Vein endothelial cell (primary cell): Measurements from ENCODE around the gene TSEN54. TPM values are rescaled to one million over a fixed set of nuclear protein-coding genes. Genes with fewer than 3 reads are reported as not detected.

Experiments
- total RNA-seq: library from RNA; depleted of rRNA; stranded (reverse); fragments of >200 nt; gene quantifications from 2 replicates; pipeline ENCODE4 v1.2.3, GENCODE V29; 2012

Gene TSEN54
- total RNA-seq: 9.8 and 10.0 TPM in 2 replicates

DNA sequence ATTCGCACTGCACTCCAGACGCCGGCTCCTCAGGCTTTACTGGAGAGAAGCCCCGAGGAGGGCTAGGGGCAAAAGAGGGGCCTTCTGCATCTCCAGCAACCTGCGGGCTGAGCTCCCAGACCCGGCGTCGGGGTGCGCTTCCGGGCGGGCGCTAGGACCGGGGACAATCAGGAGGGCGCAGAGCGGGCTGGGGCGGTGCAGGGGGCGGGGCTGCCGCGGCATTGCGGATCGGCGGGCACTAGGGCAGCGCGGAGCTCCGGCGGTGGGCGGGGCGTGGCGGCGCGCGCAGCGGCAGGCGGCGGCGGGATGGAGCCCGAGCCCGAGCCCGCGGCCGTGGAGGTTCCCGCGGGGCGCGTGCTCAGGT, at the start of gene TSEN54:
TSS of gene TSEN54 (plus strand) at position 274 of the 364 bp plus-strand sequence. CDS start at position 307, 33 bp downstream.

DNA sequence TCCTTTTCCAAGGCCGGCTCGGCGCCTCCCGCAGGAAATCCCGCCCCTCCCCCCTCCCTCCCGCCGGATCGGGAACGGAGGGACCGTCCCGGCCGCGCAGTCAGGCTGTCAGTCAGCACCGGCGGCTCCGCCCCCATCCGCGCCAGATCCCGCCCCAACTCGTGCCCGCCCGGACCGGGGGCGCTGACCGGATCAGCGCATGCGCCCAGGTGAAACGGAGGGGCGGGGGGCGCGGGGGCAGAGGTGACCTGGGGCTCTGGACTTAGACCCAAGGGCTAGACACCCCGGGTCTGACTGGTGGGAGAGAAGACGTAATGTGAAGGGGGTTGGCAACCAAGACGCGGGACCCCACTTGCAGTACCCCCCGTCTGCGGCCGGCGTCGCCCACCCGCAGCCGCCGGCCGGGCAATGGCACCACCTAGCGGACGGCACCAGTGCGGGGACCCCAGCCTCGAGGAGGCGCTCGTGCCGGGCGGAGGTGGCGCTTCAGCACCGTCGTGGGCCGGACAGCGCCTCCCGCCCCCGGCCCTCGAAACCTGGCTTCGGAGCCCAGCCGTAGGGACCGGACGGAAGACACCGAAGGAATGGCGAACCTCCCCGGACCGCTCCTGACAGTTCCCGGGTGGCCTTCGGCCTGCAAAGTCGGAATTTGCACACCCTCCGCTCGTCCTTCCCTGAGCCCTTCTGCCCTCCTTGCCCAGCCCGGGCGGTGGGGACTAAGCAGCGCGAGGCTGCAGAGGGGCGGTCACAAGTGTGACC, 653 bp upstream of the TSEN54 start, which contains the start of gene CASKIN2:
TSS of gene CASKIN2 (minus strand) at position 42 of the 759 bp plus-strand sequence. CDS start 1,733 bp downstream, outside the sequence.

DNA sequence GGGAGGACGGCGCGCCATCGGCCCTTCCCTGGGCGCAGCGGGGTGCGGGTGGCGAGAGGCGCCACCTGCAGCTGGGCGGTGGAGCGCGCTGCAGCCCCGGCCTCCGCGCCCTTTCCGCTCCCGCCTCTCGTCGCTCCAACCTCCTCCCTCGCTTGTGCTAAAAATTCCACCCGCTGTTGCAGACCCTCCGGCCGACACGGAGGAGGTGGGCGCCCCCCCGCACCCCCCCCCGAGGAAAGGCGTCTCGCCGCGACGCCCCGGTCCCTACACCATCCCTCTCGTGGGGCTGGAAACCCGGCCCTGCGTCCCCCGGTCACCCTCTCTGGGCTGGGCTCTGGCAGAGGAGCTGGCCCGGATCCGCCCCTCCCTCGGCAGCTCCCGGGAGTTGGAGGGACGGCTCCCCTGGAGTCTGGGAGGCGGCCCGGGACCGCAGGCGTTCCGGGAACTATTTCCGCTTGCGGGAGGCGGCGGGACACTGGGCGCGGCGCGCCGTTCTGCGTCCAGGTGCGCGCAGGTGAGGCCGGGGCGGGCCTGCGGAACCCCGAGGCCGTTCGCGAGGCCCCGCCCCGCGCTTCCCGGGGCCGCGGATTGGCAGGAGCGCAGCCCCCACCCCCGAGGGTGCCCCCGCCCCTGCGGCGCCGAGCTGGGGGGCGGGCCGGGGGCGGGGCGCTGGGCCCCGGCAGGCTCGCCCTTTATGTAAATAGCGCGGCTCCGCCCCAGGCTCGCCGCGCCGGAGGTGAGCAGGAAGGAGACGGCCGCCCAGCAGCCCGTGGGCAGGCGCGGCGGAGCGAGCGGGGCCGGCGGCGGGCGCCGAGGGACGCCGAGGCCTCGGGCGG, 8.9 kb downstream of the TSEN54 start, which contains the start of gene LLGL2:
TSS of gene LLGL2 (plus strand) at position 728 of the 836 bp plus-strand sequence. CDS start 17,730 bp downstream, outside the sequence.

Other genes with a start within 250 kb of the TSEN54 start
- 11.6 and 13.7 TPM in 2 replicates for gene MIF4GD, start 245.3 kb upstream of the TSEN54 start, total RNA-seq
- 10.1 and 13.5 TPM in 2 replicates for gene SLC25A19, start 227.1 kb upstream of the TSEN54 start, total RNA-seq
- 105 and 113 TPM in 2 replicates for gene GRB2, start 110.8 kb upstream of the TSEN54 start, total RNA-seq
- gene TMEM94, start 59.9 kb upstream of the TSEN54 start, total RNA-seq: 42.9 and 56.2 TPM in 2 replicates
- gene CASKIN2, start 991 bp upstream of the TSEN54 start, total RNA-seq: 18.6 and 21.3 TPM in 2 replicates
- gene LLGL2, start 9.2 kb downstream of the TSEN54 start, total RNA-seq: 3.7 and 4.6 TPM in 2 replicates
- 17.4 and 17.6 TPM in 2 replicates for gene MYO15B, start 71.3 kb downstream of the TSEN54 start, total RNA-seq
- gene SMIM5, start 116.9 kb downstream of the TSEN54 start, total RNA-seq: under 0.01 and 0.10 TPM in 2 replicates
- 16.3 and 18.1 TPM in 2 replicates for gene RECQL5, start 150.6 kb downstream of the TSEN54 start, total RNA-seq
- 70.9 and 71.3 TPM in 2 replicates for gene SAP30BP, start 150.8 kb downstream of the TSEN54 start, total RNA-seq
- gene ITGB4, start 204.9 kb downstream of the TSEN54 start, total RNA-seq: 6.1 and 50.0 TPM in 2 replicates
- gene GALK1, start 248.7 kb downstream of the TSEN54 start, total RNA-seq: 50.5 and 65.7 TPM in 2 replicates